Activated CD4-positive, CD25-positive, alpha-beta regulatory T cell treated with anti-CD3 and anti-CD28 coated beads, Interleukin-2, amount 50 U/mL, for 72 hours (primary cell): ENCODE results near the gene TMEM214.

ENCODE experiments used
- DNase-seq: peaks from one replicate; pipeline ENCODE4 v3.0.0; 2021

TMEM214 gene

DNA sequence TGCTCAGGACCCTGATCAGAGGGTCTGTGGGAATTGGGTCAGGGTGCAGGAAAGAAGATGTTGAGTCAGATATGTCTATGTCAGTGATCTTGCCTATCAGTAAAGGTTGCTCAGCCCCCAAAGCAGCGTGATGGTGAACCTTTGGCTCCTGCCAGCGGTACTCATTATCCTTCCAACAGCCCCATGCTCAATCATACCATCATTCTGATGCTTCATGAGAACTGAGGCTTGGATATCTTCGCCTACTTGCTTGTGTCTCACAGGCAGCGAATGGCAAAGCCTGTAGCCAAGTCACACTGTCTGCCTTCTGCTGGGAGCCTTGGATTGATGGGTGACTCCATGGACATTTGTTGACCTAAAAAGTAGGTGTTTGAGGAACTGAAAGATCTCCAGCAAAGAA is 19.0 kb upstream of the TMEM214 start:
- DNase-seq = no peak

DNA sequence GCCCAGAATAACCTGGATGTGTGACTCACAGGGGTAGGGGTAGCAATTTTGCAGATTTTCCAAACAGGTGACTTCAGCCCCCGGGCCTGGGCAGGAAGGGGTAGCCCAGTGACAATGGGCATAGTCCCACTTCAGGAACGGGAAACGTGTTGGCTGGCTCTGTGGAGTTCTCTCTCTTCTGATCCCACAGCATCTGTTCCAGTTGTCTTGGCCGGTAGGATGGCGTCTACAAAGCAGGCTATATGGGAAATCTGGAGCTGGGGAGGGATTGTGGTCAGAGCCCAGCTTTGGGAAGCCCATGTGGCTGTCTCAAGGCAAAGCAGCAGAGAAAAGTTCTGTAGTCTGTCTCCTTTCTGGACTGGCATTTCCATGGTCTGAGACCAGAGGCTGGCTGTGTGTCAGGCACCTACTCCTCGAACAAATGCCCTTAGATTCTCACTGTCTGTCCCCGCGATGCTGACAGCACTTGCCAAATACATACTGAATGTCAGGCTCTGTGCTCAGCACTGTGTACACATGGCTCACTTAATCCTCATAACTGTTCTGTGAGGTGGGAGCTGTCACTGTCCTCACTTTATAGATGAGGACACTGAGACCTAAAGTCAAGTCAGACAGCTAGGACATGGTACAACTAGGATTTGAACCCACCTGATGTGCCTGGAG is 17.9 kb upstream of the TMEM214 start:
- DNase-seq = no peak

DNA sequence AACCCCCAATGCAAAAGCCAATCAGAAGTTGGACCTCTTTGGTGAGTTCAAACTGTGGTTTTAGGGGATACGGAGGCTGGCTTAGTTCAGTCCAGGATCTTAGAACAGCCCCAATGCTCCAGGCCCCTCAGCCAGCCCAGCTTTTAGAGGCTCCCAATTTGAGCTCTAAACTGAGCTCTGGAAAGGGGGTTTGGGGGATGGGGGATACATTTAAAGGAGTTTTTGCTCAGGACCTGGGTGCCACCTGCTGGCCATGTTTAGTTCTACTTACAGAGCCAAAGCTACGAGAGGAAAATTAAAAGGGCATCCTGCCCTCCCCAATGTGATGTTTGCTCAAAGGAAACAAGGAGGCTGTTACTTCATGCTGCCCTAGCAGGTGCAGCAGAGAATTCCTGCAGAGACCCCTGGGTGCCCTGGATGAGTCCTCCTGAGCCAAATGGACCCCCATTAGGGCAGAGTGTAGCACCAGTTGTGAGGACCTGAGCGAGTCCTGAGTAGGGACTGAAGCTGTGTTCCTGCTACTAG is 15.9 kb upstream of the TMEM214 start:
- DNase-seq = no peak

DNA sequence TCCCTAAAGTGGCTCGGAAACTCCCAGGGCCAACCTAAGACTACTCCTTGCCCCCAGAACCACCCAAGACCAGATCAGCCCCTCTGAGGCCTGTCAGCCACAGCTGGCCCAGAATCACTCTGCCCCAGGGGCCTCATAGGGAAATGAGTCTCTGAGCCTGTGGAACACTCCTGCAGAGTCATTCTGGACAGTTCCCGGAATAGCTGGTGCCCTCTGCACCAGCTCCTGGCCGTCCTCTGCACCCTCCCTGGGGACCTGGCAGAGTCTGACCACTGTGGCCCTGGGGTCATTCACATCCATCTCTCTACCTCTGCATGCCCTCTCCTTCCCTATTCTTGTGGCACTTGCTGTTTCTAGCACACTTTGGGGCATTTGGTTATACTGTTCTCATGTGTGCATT is 14.6 kb upstream of the TMEM214 start:
- no peak for DNase-seq

DNA sequence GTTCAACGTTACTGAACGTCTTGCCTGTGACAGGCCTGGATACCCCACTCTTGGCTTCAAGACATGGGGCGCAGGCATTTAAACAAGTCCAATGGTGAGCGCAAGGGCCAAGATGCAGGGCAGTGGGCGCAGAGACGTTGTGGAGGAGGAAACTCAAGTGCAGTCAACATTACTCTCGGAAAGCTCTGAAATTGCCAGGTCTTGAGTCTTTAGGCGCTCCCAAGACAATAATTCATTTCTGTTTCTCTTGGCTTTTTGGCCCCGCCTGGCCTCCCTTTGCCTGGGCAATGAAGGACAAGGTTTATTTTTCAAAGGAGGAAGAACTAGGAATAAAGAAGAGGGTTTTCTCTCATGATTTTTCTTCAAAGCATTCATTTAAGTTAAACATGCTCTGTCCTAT is 13.3 kb upstream of the TMEM214 start:
- no peak for DNase-seq

DNA sequence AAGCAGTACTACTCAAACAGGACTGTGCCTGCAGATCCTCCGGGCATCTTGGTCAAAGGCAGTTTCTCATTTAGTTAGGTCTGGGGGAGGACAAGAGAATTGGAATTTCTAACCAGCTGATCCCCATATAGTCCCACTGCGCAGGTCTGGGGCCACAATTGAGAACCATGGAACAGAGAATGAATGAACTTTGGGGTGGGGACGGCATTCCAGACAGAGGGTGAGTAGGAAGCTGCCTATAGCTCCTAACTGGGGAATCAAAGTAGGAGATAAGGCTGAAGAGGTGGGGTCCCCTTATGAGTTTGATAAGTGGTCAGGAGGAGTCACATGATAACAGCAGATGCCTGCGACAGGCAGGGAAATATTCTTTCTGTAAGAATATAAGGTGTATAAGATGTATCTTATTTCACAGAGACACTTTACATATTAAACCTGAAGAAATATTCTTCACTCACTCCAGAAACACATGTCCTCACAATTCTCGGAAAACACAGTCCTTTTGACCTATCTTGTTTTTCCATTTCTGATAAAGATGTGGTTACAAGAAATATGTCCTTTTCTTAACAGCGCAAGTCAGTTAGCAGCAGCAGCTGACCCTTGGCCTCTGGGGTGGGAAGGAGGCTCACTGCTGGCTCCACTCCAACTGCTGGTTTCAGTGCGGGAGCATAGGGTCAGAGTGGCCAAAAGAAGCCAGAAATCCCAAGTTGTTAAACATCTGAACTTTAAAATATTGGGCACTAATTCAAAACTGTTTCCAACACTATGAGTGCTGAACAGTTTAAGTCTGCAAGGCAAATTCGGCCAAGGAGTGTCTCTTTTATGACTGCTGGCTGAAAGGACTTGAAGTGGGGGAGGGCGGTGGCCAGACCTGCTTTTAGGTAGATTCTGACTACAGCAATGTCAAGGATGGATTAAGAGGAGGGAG is 12.6 kb upstream of the TMEM214 start:
- DNase-seq = no peak

DNA sequence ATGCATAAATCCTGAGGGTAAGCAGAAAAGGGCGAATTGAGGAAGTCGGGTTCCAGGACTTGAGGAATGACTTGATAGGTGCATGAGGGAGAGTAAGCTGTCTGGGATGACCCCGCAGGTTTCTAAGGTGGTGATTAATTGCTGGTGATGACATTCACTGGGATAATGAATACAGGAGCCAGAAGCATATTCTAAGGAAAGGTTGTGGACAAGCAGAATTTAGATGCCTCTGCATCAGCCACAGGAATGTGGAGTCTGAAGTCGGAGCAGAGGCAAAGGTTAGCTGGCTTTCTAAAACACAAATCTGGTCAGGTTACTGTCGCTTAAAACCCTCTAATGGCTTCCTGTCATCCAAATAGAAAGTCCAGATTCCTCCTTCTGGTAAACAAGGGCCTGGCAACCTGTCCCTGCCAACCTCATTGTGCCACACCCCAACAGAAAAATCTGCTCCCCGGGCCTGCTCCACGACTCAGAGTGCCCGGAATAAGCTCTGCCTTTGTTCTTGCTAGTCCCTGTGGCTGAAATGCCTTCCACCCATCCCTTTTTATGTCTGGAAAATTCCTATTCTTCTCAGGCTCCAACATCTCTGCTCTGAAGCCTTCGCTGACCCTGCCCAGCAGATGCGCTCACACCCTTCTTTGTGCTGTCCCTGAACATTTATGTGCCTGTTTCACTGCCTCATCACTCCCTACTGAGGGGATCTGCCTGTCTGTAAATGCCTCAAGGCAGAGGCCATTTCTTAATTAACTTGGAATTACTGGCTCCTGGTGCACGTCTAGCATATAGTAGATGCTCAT is 11.3 kb upstream of the TMEM214 start:
- no peak for DNase-seq

DNA sequence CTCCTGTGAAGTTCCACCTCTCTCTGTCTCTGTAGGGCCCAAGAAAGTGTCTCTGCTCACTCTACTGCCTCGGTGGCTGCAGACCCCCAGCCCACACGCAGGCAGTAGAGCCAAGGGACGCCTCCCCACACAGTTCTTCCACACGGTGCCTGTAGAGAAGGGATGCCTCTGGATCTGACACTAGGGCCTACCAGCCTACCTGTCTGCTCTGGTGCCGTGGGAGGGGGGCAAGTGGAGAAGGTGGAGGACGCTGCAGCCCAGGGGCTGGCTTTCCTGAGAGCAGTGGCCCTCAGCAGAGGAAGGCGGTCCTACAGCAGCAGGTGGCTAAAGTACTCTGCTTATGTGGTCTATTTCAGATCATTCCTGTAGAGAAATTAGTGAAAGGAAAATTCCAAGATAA is 9.0 kb upstream of the TMEM214 start:
- no peak for DNase-seq

DNA sequence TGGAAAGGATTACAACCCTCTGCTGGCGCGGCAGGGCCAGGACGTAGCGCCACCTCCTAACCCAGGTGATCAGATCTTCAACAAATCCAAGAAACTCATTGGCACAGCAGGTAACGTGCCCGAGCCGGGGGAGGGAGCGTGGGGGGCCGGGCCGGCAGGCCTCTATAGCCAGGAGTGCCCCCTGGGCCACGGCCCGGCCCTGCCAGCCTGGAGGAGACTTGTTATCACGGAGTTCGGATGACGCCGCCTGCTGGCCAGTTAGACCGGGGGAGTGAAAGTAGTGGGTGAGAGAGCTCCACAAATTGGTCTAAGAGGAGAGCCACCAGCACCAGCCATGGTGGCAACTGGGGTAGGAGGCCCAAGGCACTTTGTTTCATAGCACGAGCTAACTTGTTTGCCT is 8.6 kb upstream of the TMEM214 start:
- no peak for DNase-seq

DNA sequence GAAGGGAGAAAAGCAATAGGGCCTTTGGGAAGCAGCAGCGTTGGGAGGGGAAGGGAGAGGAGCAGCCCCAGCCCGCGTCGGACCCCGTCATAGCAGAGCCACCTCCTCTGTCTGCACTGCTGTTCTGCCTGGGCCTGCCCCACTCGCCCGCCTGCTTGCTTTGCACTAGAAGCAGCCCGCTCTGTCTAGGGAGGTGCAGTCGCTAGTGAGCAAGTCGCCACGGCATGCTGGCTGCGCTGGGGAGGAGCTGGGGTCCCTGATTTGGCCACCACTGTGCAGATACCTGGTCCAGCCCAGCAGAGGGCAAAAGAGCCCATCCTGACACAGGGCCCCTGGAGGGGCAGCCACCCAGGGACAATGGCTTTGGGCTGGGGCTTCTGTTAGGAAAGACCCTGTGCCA is 8.0 kb upstream of the TMEM214 start:
- no peak for DNase-seq

DNA sequence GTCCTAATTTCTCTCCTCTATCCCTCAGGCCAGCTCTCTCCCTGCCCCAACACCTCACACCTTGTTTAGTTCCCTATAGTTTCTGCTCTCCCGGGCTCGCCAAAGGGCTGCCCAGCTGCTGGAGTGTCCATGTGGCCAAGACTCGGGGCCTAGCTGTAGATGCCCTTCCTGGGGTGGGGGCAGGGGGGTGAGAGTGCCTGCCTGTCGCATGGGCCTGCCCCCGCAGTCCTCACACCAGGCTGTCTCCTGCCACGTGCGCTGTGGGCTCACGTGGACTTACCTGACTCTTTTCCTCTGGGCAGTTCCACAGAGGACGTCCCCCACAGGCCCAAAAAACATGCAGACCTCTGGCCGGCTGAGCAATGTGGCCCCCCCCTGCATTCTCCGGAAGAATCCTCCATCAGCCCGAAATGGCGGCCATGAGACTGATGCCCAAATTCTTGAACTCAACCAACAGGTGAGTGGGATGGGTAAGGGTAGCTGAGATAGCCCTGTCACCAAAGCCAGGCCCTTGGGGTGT is 7.4 kb upstream of the TMEM214 start:
- DNase-seq = no peak

DNA sequence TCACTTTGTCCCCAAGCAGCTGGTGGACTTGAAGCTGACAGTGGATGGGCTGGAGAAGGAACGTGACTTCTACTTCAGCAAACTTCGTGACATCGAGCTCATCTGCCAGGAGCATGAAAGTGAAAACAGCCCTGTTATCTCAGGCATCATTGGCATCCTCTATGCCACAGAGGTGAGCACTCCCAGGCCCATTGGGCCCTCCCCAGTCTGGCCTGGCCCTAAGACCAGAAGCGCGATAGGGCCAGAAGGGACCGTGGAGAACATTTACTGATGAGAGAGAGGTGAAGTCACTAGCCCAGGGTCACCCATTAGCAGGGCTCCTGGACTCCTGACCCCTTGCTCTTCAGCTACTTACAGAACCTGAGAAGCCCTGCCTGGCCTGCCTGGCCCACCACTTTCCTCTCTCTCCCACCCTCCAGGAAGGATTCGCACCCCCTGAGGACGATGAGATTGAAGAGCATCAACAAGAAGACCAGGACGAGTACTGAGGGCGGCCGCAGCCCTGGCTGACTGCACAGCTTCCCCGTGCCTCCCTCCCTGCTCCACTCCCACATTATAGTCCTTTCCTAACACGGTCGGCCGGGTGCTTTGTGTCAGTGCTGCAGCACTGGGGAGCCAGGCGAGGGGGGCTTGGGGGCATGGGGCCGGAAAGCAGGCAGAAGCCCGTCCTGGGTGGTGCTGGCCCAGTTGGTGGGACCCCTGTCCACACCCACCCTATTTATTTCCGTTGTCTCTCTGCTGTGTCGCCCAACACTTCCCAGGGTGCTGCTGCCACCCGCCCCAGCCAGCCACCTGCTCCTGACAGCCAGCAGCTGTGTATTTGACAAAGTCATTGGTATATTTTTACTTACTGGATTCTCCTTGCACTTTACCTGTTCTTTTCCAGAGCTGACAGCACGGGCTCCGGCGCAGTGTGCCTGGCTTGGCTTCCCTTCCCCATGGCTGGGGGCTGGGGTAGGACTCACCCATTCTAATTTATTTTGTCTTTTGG is 6.6 kb upstream of the TMEM214 start:
- DNase-seq = no peak

DNA sequence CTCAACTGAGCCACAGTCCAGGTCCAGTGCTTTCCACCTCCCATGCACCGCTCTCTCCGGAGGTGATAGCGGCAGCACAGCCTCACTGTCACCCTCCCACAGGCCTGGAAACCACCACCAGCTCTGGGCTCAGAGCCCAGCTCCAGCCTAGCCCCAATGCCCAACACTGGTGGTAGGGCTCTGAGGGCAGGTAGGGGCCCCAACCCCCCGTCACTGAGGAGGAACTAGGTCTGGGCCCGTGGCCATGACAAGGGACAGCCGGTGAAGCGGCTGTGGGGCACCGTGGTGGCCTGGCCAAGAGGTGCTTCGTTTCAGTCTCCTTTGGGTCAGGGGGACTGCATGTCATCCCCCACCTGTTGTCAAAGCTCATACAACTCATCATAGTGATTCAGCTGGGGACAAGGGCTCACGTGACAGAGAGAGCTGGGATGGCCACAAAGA is 5.5 kb upstream of the TMEM214 start:
- no peak for DNase-seq

DNA sequence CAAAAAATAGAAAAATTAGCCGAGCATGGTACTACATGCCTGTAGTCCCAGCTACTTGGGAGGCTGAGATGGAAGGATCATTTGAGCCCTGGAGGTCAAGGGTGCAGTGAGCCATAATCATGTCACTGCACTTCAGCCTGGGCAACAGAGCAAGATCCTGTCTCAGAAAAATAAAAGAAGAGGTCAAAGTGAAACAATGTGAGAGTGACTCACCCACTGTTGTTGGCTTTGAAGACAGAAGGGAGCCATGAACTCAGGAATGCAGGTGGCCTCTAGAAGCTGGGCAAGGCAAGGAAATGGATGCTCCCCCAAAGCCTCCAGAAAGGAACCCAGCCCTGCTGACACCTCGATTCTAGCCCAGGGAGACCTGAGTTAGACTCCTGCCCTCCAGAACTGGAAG is 3.7 kb upstream of the TMEM214 start:
- DNase-seq = no peak

DNA sequence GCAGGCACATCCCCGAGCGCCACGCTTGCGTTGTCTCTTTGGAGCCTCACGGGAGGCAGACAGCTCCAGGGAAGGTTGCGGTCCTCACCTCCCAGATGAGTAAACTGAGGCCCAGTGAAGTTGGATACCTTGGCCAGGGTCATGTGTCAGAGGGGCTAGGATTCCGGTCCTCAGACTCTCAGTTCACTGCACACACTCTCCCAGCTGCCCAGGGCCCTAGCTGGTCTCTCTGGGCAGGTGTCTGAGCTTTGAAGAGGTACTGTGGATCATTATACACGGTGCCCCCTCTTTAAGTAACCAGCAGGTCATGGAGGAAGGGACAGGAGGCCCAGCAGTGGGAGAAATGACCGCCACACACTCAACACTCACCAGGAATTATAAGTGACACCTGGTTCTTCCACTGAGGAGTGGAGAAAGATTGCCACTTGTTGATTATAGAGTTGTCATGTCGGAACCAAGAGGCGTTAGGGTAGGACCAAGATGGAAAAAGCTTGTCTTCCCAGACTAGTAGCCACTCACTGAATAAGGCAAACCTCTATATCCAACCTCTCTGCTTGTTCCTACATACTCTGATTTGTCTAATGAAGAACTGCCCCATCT is 588 bp downstream of the TMEM214 start:
- DNase-seq = no peak

DNA sequence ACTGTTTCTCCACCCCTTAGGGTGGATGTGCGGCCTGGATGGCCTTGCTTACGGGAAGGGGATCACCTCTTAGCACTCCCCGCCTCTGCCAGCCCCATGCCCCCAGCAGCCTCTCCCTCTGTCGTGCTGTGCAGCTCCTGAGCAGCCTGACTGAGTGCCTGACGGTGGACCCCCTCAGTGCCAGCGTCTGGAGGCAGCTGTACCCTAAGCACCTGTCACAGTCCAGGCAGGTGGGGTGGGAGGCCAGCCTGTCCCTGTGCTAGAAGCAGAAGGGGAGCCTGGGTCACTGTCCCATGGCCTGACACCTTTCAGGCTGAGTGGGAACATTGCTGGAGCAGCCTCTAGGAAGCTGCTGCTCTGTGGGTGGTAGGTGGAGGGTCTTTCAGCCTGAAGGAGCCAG is 5.2 kb downstream of the TMEM214 start:
- no peak for DNase-seq

DNA sequence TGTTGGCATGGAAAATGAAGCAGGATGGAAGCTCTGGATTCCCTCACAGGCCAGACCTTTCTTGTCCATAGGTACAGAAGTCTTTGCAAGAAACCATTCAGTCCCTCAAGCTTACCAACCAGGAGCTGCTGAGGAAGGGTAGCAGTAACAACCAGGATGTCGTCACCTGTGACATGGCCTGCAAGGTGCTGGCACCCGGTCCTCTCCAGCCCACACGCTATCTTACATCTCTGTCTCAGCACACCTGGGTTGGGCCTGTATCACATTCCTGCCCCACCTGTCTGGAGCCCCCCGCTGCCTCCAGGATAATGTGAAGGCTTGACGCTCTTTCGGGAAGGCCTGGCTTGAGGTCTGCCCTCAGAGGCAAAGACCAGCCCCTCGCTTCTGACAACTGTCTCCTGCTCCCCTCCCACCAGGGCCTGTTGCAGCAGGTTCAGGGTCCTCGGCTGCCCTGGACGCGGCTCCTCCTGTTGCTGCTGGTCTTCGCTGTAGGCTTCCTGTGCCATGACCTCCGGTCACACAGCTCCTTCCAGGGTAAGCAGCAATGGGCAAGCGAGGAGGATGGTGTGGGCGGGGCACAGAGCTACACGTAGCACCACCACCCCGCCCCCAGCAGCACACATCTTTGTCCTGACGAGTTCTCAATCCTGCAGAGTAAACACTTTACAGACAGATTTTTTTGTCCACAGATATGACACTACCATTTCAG is 6.0 kb downstream of the TMEM214 start:
- DNase-seq = no peak

DNA sequence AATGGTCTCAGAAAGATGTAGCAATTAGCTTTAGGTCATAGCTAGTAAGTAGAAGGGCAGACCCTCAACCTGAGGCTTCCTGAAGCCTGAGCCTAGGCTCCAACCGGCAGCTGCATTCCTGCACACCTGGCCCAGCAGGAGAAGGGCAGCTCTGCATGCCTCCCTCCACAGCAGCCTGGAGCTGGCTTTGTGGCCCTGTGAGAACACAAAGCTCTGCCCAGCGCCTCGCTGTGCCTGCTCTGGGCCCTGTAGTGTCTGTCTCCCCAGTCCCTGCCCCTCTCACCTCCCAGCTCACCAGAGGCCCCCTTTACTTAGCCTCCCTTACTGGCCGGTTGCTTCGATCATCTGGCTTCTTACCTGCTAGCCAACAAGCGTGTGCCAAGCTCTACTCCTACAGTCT is 6.7 kb downstream of the TMEM214 start:
- no peak for DNase-seq

DNA sequence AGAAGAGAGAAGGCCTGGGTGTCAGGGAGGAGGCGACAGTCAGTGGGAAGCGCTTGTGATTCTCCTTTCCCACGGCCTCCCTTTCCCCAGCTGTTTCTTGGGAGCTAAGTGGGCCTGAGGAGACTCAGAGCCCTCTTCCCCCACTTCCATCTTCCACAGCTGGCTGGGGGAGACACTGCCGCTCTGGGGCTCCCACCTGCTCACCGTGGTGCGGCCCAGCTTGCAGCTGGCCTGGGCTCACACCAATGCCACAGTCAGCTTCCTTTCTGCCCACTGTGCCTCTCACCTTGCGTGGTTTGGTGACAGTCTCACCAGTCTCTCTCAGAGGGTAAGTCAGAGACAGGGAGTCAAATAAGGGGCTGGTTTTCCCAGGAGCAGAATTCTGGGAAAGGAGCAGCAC is 7.1 kb downstream of the TMEM214 start:
- DNase-seq = no peak

DNA sequence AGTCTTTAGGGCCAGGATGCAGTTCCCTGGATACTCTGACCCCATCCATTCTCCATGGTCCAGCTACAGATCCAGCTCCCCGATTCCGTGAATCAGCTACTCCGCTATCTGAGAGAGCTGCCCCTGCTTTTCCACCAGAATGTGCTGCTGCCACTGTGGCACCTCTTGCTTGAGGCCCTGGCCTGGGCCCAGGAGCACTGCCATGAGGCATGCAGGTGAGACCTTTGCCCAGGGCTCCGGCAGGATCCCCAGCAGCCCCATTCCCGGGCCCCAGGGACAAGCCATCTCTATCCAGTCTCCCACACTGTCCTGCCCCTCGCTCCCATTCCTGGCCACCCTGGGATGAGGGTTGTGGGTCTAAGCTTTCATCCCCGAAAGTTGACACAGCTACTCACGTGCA is 7.5 kb downstream of the TMEM214 start:
- DNase-seq = no peak

DNA sequence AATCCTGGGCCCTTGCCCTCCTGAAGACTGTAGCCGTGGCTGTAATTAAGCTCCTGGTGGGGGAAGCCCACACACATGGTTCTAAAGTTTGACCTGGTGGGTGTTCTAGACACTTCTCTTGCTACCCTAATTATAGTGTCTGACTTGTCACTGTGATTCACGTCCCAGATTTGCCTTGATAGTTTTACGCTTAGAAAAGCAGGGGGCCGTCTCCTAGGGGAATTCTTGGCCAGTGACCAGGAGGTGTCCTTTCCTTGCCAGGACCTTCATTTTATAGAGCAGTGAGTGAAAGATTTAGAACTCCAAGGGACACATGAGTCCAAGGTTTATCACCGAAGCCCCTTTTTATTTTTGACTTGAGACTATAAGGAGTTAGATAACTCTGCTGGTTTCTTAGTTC is 9.0 kb downstream of the TMEM214 start:
- DNase-seq = no peak
